ENCODE results near the gene UBE2D4.
A peak's percentile ranks its signal among the peaks of the same experiment; 100 is the strongest.
"Not testable (repeated sequence)": the region's sequence is repeated elsewhere in the genome, so short reads cannot be mapped to it uniquely, and the experiment has no call there.

Gene UBE2D4

GRCh38 chr7:43925984-43926797 is at the start of gene UBE2D4:
UBE2D4 (plus strand) TSS chr7:43926436; CDS start chr7:43926533, 97 bp downstream.
- peak; percentile 87 for DNase-seq (ENCODE audit: low spot score)

- no peak for DNase-seq (ENCODE audit: low spot score)
Observed at GRCh38 chr7:43876976-43877745, 49.1 kb upstream of the UBE2D4 start.

- no peak for DNase-seq (ENCODE audit: low spot score)
Observed at GRCh38 chr7:43877968-43878864, 48.0 kb upstream of the UBE2D4 start.

GRCh38 chr7:43878867-43879266 is 47.4 kb upstream of the UBE2D4 start:
- no peak for DNase-seq (ENCODE audit: low spot score)

GRCh38 chr7:43879477-43879876 is 46.8 kb upstream of the UBE2D4 start:
- DNase-seq (ENCODE audit: low spot score) = peak; percentile 90

- peak; percentile 22 for DNase-seq (ENCODE audit: low spot score)
Observed at GRCh38 chr7:43880596-43880995, 45.6 kb upstream of the UBE2D4 start.

GRCh38 chr7:43884209-43884608 is 42.0 kb upstream of the UBE2D4 start:
- no peak for DNase-seq (ENCODE audit: low spot score)

GRCh38 chr7:43884617-43885016 is 41.6 kb upstream of the UBE2D4 start:
- no peak for DNase-seq (ENCODE audit: low spot score)

GRCh38 chr7:43888993-43889945 is 37.0 kb upstream of the UBE2D4 start:
- DNase-seq (ENCODE audit: low spot score) = no peak

GRCh38 chr7:43890468-43890867 is 35.8 kb upstream of the UBE2D4 start:
- DNase-seq (ENCODE audit: low spot score) = no peak

- DNase-seq (ENCODE audit: low spot score) = no peak
Observed at GRCh38 chr7:43891069-43891955, 34.9 kb upstream of the UBE2D4 start.

- no peak for DNase-seq (ENCODE audit: low spot score)
Observed at GRCh38 chr7:43895847-43896415, 30.3 kb upstream of the UBE2D4 start.

- not testable (repeated sequence) for DNase-seq (ENCODE audit: low spot score)
Observed at GRCh38 chr7:43898571-43898970, 27.7 kb upstream of the UBE2D4 start.

- DNase-seq (ENCODE audit: low spot score) = no peak
Observed at GRCh38 chr7:43902542-43903054, 23.6 kb upstream of the UBE2D4 start.

GRCh38 chr7:43904533-43905208 is 21.6 kb upstream of the UBE2D4 start:
- DNase-seq (ENCODE audit: low spot score) = peak; percentile 49

- peak; percentile 89 for DNase-seq (ENCODE audit: low spot score)
Observed at GRCh38 chr7:43905209-43905946, 20.9 kb upstream of the UBE2D4 start.

GRCh38 chr7:43905956-43906330 is 20.3 kb upstream of the UBE2D4 start:
- peak; percentile 30 for DNase-seq (ENCODE audit: low spot score)

All from kidney tubule cell (primary cell).